NCI-H1105 treated with DMSO at 0.1 percent for 48 hours (cell line): ENCODE measurements around the gene BNC2.
A peak's percentile ranks its signal among the peaks of the same experiment; 100 is the strongest.
"Not testable (repeated sequence)": the region's sequence is repeated elsewhere in the genome, so short reads cannot be mapped to it uniquely, and the experiment has no call there.

ENCODE experiments used
- DNase-seq: peaks from one replicate; lab custom pipeline; 2025; lab: John Stamatoyannopoulos, UW

BNC2 gene

GRCh38 chr9:16449076-16449730 lies 421.3 kb downstream of the BNC2 start:
- DNase-seq, result peak; percentile 97

- DNase-seq, result no peak
Measured at GRCh38 chr9:16447946-16448345, 422.5 kb downstream of the BNC2 start.

- DNase-seq, result no peak
Measured at GRCh38 chr9:16446636-16447035, 423.8 kb downstream of the BNC2 start.

GRCh38 chr9:16445141-16445920 lies 425.1 kb downstream of the BNC2 start:
- no peak for DNase-seq

GRCh38 chr9:16442622-16443021 lies 427.8 kb downstream of the BNC2 start:
- DNase-seq, result no peak

GRCh38 chr9:16441791-16442190 lies 428.7 kb downstream of the BNC2 start:
- no peak for DNase-seq

- not testable (repeated sequence) for DNase-seq
Measured at GRCh38 chr9:16438831-16439230, 431.6 kb downstream of the BNC2 start.

- DNase-seq, result no peak
Measured at GRCh38 chr9:16436545-16436944, 433.9 kb downstream of the BNC2 start.

GRCh38 chr9:16434526-16434925 lies 435.9 kb downstream of the BNC2 start:
- no peak for DNase-seq

- DNase-seq, result no peak
Measured at GRCh38 chr9:16433494-16433893, 437.0 kb downstream of the BNC2 start.

GRCh38 chr9:16431666-16432392 lies 438.6 kb downstream of the BNC2 start:
- DNase-seq, result no peak

GRCh38 chr9:16429671-16430070 lies 440.8 kb downstream of the BNC2 start:
- no peak for DNase-seq

GRCh38 chr9:16427873-16428427 lies 442.5 kb downstream of the BNC2 start:
- no peak for DNase-seq

GRCh38 chr9:16426716-16427115 lies 443.8 kb downstream of the BNC2 start:
- DNase-seq, result no peak

GRCh38 chr9:16425562-16426231 lies 444.8 kb downstream of the BNC2 start:
- DNase-seq, result no peak

GRCh38 chr9:16422114-16422513 lies 448.4 kb downstream of the BNC2 start:
- DNase-seq, result no peak

- no peak for DNase-seq
Measured at GRCh38 chr9:16421532-16421931, 448.9 kb downstream of the BNC2 start.

- no peak for DNase-seq
Measured at GRCh38 chr9:16419124-16419523, 451.3 kb downstream of the BNC2 start.

GRCh38 chr9:16418721-16419120 lies 451.7 kb downstream of the BNC2 start:
- DNase-seq, result no peak

- no peak for DNase-seq
Measured at GRCh38 chr9:16417749-16418148, 452.7 kb downstream of the BNC2 start.

GRCh38 chr9:16417161-16417560 lies 453.3 kb downstream of the BNC2 start:
- DNase-seq, result peak; percentile 16

- no peak for DNase-seq
Measured at GRCh38 chr9:16414451-16414850, 456.0 kb downstream of the BNC2 start.
